Osteoblast (primary cell): ENCODE measurements around the gene CITED4. TPM values are rescaled to one million over a fixed set of nuclear protein-coding genes. Genes with fewer than 3 reads are reported as not detected.
A peak's percentile ranks its signal among the peaks of the same experiment; 100 is the strongest.

Source experiments
- DNase-seq: peaks from one replicate; pipeline ENCODE4 v3.0.0; 2011; ENCODE audit warnings: low spot score, mixed read lengths; ENCODE audit not compliant: insufficient read length; ENCODE audit errors: missing footprints
- H2AFZ ChIP-seq: 2 replicates; pipeline ENCODE4 v1.6.0; 2011; ENCODE audit warnings: mild to moderate bottlenecking, low read length
- H3K27ac ChIP-seq: 2 replicates; pipeline ENCODE4 v1.5.1; 2011; ENCODE audit warnings: mild to moderate bottlenecking, low read depth, low read length, moderate library complexity
- H3K27me3 ChIP-seq: 2 replicates; pipeline ENCODE4 v1.6.0; 2012; ENCODE audit warnings: mild to moderate bottlenecking, control low read depth, inconsistent platforms, low read length, moderate library complexity; ENCODE audit not compliant: insufficient read depth
- H3K36me3 ChIP-seq: 2 replicates; pipeline ENCODE4 v1.5.1; 2011; ENCODE audit warnings: mild to moderate bottlenecking, low read length, control low read depth, moderate library complexity; ENCODE audit not compliant: insufficient read depth
- H3K4me1 ChIP-seq: 2 replicates; pipeline ENCODE4 v1.5.1; 2011; ENCODE audit warnings: mild to moderate bottlenecking, low read length, control low read depth, moderate library complexity; ENCODE audit not compliant: insufficient read depth
- H3K4me2 ChIP-seq: 2 replicates; pipeline ENCODE4 v1.6.0; 2011; ENCODE audit warnings: mild to moderate bottlenecking, low read length; ENCODE audit not compliant: insufficient read depth
- H3K4me3 ChIP-seq: fragments of 200-600 bp; sonication (generic); 3 replicates; pipeline ENCODE4 v1.5.1; 2012; ENCODE audit warnings: mild to moderate bottlenecking, low read length, inconsistent platforms; ENCODE audit not compliant: insufficient read depth
- H3K79me2 ChIP-seq: 2 replicates; pipeline ENCODE4 v1.6.0; 2012; ENCODE audit warnings: mild to moderate bottlenecking, low read length, control low read depth, inconsistent platforms; ENCODE audit not compliant: insufficient read depth
- H3K9me3 ChIP-seq: 2 replicates; pipeline ENCODE4 v1.5.1; 2011; ENCODE audit warnings: low read depth, low read length, control low read depth
- H4K20me1 ChIP-seq: 2 replicates; pipeline ENCODE4 v1.6.0; 2012; ENCODE audit warnings: mild to moderate bottlenecking, low read length, control low read depth; ENCODE audit not compliant: insufficient read depth
- total RNA-seq: library from RNA; depleted of rRNA; stranded (reverse); fragments of >200 nt; gene quantifications from 2 replicates; pipeline ENCODE4 v1.2.3, GENCODE V29; 2012
- TF ChIP-seq, protein P1 (sequence below): IDR thresholded peaks from 2 replicates; pipeline ENCODE4 v1.5.1; 2011; ENCODE audit warnings: mild to moderate bottlenecking, low read depth, low read length, moderate library complexity; ENCODE audit errors: extremely low read depth

CITED4 gene
- total RNA-seq, 1 donor = 3.3 TPM

DNA sequence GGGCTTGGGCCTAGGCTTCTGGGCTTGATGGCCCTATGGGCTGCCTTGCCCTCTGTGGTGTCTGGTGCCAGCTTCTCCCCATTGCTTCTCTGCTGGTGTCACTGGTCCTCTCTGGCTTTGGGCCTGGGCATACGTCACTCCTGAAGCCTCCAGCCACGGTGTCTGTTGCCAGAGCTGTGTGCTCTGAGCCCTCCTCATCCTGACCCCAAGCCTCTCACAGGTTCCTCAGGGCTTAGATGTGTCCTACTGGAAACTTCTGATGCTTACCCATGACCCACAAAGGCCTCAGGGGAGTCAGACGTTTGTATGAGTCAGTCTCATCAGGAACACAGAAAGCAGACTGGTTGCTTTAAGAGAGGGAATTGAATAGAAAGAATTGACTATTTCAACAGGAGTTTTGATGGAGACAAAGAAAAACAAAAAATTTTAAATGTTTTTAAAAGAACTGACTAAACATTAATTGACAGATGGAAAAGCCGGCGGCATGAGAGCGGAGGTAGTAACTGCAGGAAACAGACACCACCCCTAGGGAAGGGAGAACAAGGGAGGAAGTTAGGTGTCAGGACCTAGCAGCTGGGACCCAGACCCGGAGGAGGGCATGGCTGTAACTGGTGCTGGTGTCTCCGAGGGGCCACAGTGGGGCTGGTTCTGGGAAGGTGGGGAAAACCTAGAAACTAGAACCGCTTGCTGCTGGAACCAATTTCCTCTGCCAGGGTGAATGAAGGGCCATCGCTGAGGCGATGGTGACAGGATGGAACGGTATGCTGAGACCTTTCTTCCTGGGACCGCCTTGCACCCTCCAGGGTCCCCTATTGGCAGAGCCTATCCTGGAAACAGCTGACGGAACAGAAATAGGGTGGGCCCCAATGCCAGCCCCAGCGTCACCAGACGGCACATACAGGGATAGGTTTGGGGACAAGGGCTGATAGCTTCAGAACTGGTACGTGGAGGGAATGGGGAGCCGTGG is 40.0 kb upstream of the CITED4 start:
- no peaks in the 10 kb centered on the region for H3K79me2 ChIP-seq
- H3K36me3 ChIP-seq = no peaks in the 10 kb centered on the region
- H3K9me3 ChIP-seq = no peaks in the 10 kb centered on the region
- H3K27ac ChIP-seq = peak overlapping the region; percentile 44
- peak; percentile 91 for DNase-seq
- H2AFZ ChIP-seq = peak overlapping the region; percentile 71
- TF ChIP-seq, protein P1, sequence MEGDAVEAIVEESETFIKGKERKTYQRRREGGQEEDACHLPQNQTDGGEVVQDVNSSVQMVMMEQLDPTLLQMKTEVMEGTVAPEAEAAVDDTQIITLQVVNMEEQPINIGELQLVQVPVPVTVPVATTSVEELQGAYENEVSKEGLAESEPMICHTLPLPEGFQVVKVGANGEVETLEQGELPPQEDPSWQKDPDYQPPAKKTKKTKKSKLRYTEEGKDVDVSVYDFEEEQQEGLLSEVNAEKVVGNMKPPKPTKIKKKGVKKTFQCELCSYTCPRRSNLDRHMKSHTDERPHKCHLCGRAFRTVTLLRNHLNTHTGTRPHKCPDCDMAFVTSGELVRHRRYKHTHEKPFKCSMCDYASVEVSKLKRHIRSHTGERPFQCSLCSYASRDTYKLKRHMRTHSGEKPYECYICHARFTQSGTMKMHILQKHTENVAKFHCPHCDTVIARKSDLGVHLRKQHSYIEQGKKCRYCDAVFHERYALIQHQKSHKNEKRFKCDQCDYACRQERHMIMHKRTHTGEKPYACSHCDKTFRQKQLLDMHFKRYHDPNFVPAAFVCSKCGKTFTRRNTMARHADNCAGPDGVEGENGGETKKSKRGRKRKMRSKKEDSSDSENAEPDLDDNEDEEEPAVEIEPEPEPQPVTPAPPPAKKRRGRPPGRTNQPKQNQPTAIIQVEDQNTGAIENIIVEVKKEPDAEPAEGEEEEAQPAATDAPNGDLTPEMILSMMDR = no peak
- peaks cover 32% of the 10 kb centered on the region for H3K4me1 ChIP-seq
- H3K4me3 ChIP-seq = no peak overlapping the region
- no peaks in the 10 kb centered on the region for H4K20me1 ChIP-seq
- H3K4me2 ChIP-seq = peak overlapping the region; percentile 37
- no peaks in the 10 kb centered on the region for H3K27me3 ChIP-seq

DNA sequence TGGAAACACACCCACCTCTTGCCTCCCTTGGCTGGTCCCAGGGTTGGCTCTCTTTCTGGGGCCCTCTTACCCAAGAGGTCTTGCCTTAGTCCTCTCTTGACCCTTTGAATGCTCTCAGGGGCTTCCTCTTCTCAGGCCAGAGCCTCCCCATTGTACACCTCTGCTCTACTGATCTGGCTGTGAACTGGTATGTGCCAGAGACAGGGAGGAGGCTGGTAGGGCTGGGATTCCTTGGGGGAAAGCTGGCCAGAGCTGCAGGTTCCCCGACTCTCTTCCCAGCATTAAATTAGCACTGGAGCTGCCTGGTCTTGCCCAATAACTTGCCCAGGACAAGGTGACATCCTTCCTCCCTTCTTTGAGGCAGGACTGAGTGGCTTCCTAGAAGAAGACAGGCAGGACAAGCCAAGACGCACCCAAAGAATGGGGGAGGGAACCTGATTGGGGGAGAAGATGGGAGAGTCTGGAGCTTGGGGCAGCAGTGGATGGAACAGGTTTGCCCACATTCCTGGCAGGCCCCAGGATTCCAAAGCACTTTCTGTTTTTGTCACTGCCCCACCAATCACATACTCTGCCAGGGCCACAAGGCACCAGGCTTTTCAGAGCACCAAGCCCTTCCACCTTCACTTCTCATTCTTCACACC is 37.2 kb upstream of the CITED4 start:
- Histone ChIP-seq H3K36me3 (no peaks in the 10 kb centered on the region), H3K27me3 (no peaks in the 10 kb centered on the region), H3K4me1 (peaks cover 32% of the 10 kb centered on the region), H2AFZ (no peak overlapping the region), H3K27ac (no peak overlapping the region), H3K4me2 (no peak overlapping the region), H3K79me2 (no peaks in the 10 kb centered on the region), H3K9me3 (no peaks in the 10 kb centered on the region), H4K20me1 (no peaks in the 10 kb centered on the region), H3K4me3 (no peak overlapping the region)
- TF ChIP-seq, protein P1 = no peak
- DNase-seq = no peak

DNA sequence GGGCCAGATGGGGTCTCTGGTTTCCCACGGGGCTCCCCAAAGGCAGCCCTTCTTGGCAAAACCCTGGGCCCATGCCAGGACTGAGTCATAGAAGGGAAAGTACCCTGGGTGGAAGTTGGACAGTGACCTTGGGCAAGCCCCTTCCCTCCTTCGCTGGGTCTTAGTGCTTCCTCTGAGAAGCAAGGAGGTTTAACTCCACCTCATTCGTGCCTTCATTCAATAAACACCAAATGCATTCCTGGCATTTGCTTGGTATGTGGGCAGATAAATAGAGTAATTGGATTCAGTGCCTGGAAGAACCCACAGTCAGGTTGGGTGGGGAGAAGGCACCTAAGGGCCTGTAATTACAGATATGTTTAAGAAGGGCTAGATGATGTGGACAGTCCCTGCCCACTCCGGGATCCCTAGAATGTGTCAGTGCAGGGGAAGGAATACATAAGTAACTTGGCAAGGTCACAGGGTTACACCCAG is 36.3 kb upstream of the CITED4 start:
- peaks cover 3% of the 10 kb centered on the region for H3K9me3 ChIP-seq
- no peaks in the 10 kb centered on the region for H3K79me2 ChIP-seq
- H3K36me3 ChIP-seq = no peaks in the 10 kb centered on the region
- DNase-seq = no peak
- no peak overlapping the region for H2AFZ ChIP-seq
- H3K4me1 ChIP-seq = peaks cover 32% of the 10 kb centered on the region
- H3K4me2 ChIP-seq = no peak overlapping the region
- H3K27ac ChIP-seq = no peak overlapping the region
- TF ChIP-seq, protein P1 = no peak
- no peaks in the 10 kb centered on the region for H4K20me1 ChIP-seq
- H3K27me3 ChIP-seq = no peaks in the 10 kb centered on the region
- H3K4me3 ChIP-seq = no peak overlapping the region

DNA sequence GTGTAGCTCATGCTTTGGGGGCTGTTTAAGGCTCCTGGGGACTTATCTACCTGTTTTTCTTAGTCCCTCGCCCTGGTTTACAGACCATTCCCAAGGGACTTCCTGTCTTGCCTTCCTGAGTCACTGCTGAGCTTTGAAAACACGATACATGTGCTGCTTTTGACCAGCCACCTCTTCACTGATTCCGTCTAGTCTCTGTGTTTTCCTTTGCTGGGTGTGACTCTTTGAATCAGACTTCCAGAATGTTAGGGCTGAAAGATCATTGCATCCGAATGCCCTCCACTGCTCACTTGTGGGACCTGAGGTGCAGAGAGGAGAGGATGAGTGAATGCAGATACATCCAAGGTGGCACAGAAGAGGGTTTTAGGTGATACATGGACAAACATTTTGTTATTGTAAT is 35.4 kb upstream of the CITED4 start:
- no peaks in the 10 kb centered on the region for H3K27me3 ChIP-seq
- H3K4me3 ChIP-seq = no peak overlapping the region
- H3K9me3 ChIP-seq = peaks cover 3% of the 10 kb centered on the region
- no peaks in the 10 kb centered on the region for H4K20me1 ChIP-seq
- H3K4me1 ChIP-seq = peaks cover 28% of the 10 kb centered on the region
- no peak overlapping the region for H3K4me2 ChIP-seq
- peak; percentile 81 for DNase-seq
- no peaks in the 10 kb centered on the region for H3K79me2 ChIP-seq
- no peak overlapping the region for H3K27ac ChIP-seq
- H3K36me3 ChIP-seq = no peaks in the 10 kb centered on the region
- TF ChIP-seq, protein P1 = no peak
- H2AFZ ChIP-seq = peak overlapping the region; percentile 33
